Right lobe of liver (tissue), 6 donors: Measurements from ENCODE around the gene PREX1. TPM values are rescaled to one million over a fixed set of nuclear protein-coding genes. Genes with fewer than 3 reads are reported as not detected.

Source experiments
- ATAC-seq, 4 donors: fragments of 200-7000 bp; cut with Tn5 transposase; one replicate each; pipeline ENCODE4 v1.9.1; 2020; ENCODE audit warnings: mild to moderate bottlenecking in 4 of 4, moderate library complexity in 4 of 4
- DNase-seq, 3 donors: peaks; one replicate each; pipeline ENCODE4 v3.0.0-alpha.2; 2020
- H3K27ac ChIP-seq, 3 donors: fragments of 200-600 bp; one replicate each; pipeline ENCODE4 v1.8.0; 2022
- H3K27me3 ChIP-seq, 2 donors: fragments of 200-600 bp; one replicate each; pipeline ENCODE4 v1.8.0; 2022
- H3K36me3 ChIP-seq, 4 donors: fragments of 200-600 bp; sonication (generic) in 1 of 4; one replicate each; pipeline versions ENCODE4 v1.5.1 to v1.8.0; 2017 to 2022; ENCODE audit warnings: control low read depth in 1 of 4
- H3K4me1 ChIP-seq, 4 donors: fragments of 200-600 bp; sonication (generic) in 1 of 4; one replicate each; pipeline versions ENCODE4 v1.5.1 to v1.8.0; 2017 to 2022; ENCODE audit warnings: control low read depth in 1 of 4
- H3K4me3 ChIP-seq, 3 donors: fragments of 200-600 bp; one replicate each; pipeline ENCODE4 v1.8.0; 2022
- H3K9me3 ChIP-seq, 4 donors: fragments of 200-600 bp; sonication (generic) in 1 of 4; one replicate each; pipeline versions ENCODE4 v1.5.1 to v1.8.0; 2017 to 2022; ENCODE audit warnings: control low read depth in 1 of 4
- CTCF ChIP-seq, 4 donors: fragments of 200-600 bp in 3 of 4; fragments of 450-650 bp in 1 of 4; IDR thresholded peaks; one replicate each; pipeline versions ENCODE4 v1.5.1 to v1.8.0; 2016 to 2022; ENCODE audit warnings: antibody characterized with exemption in 4 of 4, mild to moderate bottlenecking in 2 of 4
- POLR2A ChIP-seq: fragments of 450-650 bp; IDR thresholded peaks from one replicate; pipeline ENCODE4 v1.6.1; 2017; ENCODE audit warnings: antibody characterized with exemption, mild to moderate bottlenecking
- WGBS: methylation state at CpG from one replicate; pipeline ENCODE4 v1.1.6; 2018; ENCODE audit warnings: low coverage, low lambda C conversion rate; ENCODE audit not compliant: insufficient coverage; ENCODE audit errors: missing lambda C conversion rate; 5-methylcytosine and 5-hydroxymethylcytosine counted together
- intact Hi-C, 2 donors: fragments of 100-400 bp; cut with DNase I; formaldehyde crosslinking; loops; one replicate each; pipeline versions ENCODE4 v1.11.2 to v1.14.1; 2022
- total RNA-seq, 6 experiments: library from RNA; depleted of rRNA in 2 of 6; stranded (reverse); fragments of >200 nt in 2 of 6; fragmentation: NEBNext Ultra II Directional in 3 of 6; extraction: Animal tissue kit (Norgen Biotek cat#: 25700) in 3 of 6; gene quantifications; one replicate each; pipeline versions ENCODE4 v1.1.0 to v1.2.4, GENCODE V29; 2016 to 2023
- donor health status: DM: no; HTN: yes; CAD: no.
- donor health status: DM: no; HTN: no; CAD: no.
- donor health status: DM: no; HTN: no; CAD: no.
- donor health status: DM: no; HTN: yes; CAD: no.
- donor health status: DM: no; HTN: yes; CAD: no.

PREX1 gene
- total RNA-seq, 6 experiments from 2014 or later, result 4.4 to 11.1 (median 8.7) TPM

GRCh38 chr20:48624315-48625020, 203.3 kb downstream of the PREX1 start:
- H3K4me3 ChIP-seq, result no peak overlapping the region
- WGBS, result 79% methylated on average over 17 of the region's 23 CpGs
- no peaks in the 10 kb centered on the region for H3K36me3 ChIP-seq
- DNase-seq (peak in 2 of 3 donors; percentile 15 to 28), ATAC-seq (no peak)
- no peak overlapping the region for H3K27ac ChIP-seq
- H3K27me3 ChIP-seq, result no peaks in the 10 kb centered on the region
- TF ChIP-seq POLR2A (no peak), CTCF (IDR thresholded peaks at IDR 0.05) (no peak)
- H3K4me1 ChIP-seq, result peaks cover 0 to 3% (median 0%) of the 10 kb centered on the region in 4 donors
- no peaks in the 10 kb centered on the region for H3K9me3 ChIP-seq
- intact Hi-C loops, result loop anchor here in 1 of 2 donors (5.0 kb wide), 1 partner anchor 957 kb away; no protein-coding TSS in a partner anchor

GRCh38 chr20:48623906-48624265, 203.9 kb downstream of the PREX1 start:
- no peak for ATAC-seq
- Histone ChIP-seq H3K27ac (no peak overlapping the region), H3K27me3 (no peaks in the 10 kb centered on the region), H3K4me1 (peaks cover 0 to 3% (median 0%) of the 10 kb centered on the region in 4 donors), H3K9me3 (no peaks in the 10 kb centered on the region), H3K4me3 (no peak overlapping the region), H3K36me3 (no peaks in the 10 kb centered on the region)
- 92% methylated on average over 6 of the region's 15 CpGs for WGBS
- TF ChIP-seq CTCF (IDR thresholded peaks at IDR 0.05) (no peak), POLR2A (no peak)
- intact Hi-C loops, result no loop called here
- peak in 1 of 3 donors; percentile 5 for DNase-seq

GRCh38 chr20:48623176-48623905, 204.5 kb downstream of the PREX1 start:
- no peaks in the 10 kb centered on the region for H3K27me3 ChIP-seq
- intact Hi-C loops, result no loop called here
- H3K4me3 ChIP-seq, result no peak overlapping the region
- DNase-seq, result peak in 2 of 3 donors; percentile 8 to 42
- no peak overlapping the region for H3K27ac ChIP-seq
- 93% methylated on average over 9 of the region's 16 CpGs for WGBS
- peaks cover 0 to 3% (median 0%) of the 10 kb centered on the region in 4 donors for H3K4me1 ChIP-seq
- TF ChIP-seq CTCF (IDR thresholded peaks at IDR 0.05) (no peak), POLR2A (no peak)
- H3K36me3 ChIP-seq, result no peaks in the 10 kb centered on the region
- no peak for ATAC-seq
- H3K9me3 ChIP-seq, result no peaks in the 10 kb centered on the region

GRCh38 chr20:48622421-48622820, 205.4 kb downstream of the PREX1 start:
- H3K36me3 ChIP-seq, result no peaks in the 10 kb centered on the region
- no peak for TF ChIP-seq CTCF (IDR thresholded peaks at IDR 0.05)
- no peak for TF ChIP-seq POLR2A
- H3K27me3 ChIP-seq, result no peaks in the 10 kb centered on the region
- intact Hi-C loops, result no loop called here
- 57% methylated on average over 10 of the region's 11 CpGs for WGBS
- DNase-seq, result peak in 2 of 3 donors; percentile 6 to 38
- ATAC-seq, result no peak
- peaks cover 0 to 3% (median 0%) of the 10 kb centered on the region in 4 donors for H3K4me1 ChIP-seq
- H3K9me3 ChIP-seq, result no peaks in the 10 kb centered on the region
- no peak overlapping the region for H3K27ac ChIP-seq
- H3K4me3 ChIP-seq, result no peak overlapping the region
